HG02981 (cell line): ENCODE measurements around the gene TNFRSF18.
"Not testable (repeated sequence)": the region's sequence is repeated elsewhere in the genome, so short reads cannot be mapped to it uniquely, and the experiment has no call there.

ENCODE experiments used
- ATAC-seq: cut with Tn5 transposase; IDR thresholded peaks from one replicate; pipeline ENCODE4 v1.9.1; 2021; ENCODE audit warnings: mild to moderate bottlenecking, moderate library complexity; ENCODE audit not compliant: unreplicated experiment

Gene TNFRSF18

GRCh38 chr1:1199141-1199960 lies 7.0 kb downstream of the TNFRSF18 start:
- no peak for ATAC-seq

GRCh38 chr1:1198423-1199140 lies 7.8 kb downstream of the TNFRSF18 start:
- no peak for ATAC-seq

- no peak for ATAC-seq
Measured at GRCh38 chr1:1197551-1198422, 8.6 kb downstream of the TNFRSF18 start.

- ATAC-seq = no peak
Measured at GRCh38 chr1:1197188-1197500, 9.2 kb downstream of the TNFRSF18 start.

- no peak for ATAC-seq
Measured at GRCh38 chr1:1196431-1197187, 9.8 kb downstream of the TNFRSF18 start.

GRCh38 chr1:1195726-1196125 lies 10.7 kb downstream of the TNFRSF18 start:
- not testable (repeated sequence) for ATAC-seq

GRCh38 chr1:1194723-1195122 lies 11.7 kb downstream of the TNFRSF18 start:
- ATAC-seq = no peak

- no peak for ATAC-seq
Measured at GRCh38 chr1:1191734-1192133, 14.7 kb downstream of the TNFRSF18 start.

GRCh38 chr1:1189111-1189510 lies 17.3 kb downstream of the TNFRSF18 start:
- no peak for ATAC-seq

- ATAC-seq = no peak
Measured at GRCh38 chr1:1187938-1188337, 18.5 kb downstream of the TNFRSF18 start.

GRCh38 chr1:1185101-1185765 lies 21.2 kb downstream of the TNFRSF18 start:
- ATAC-seq = no peak

- no peak for ATAC-seq
Measured at GRCh38 chr1:1183833-1184775, 22.3 kb downstream of the TNFRSF18 start.

GRCh38 chr1:1183221-1183747 lies 23.1 kb downstream of the TNFRSF18 start:
- no peak for ATAC-seq

- ATAC-seq = no peak
Measured at GRCh38 chr1:1182491-1183220, 23.7 kb downstream of the TNFRSF18 start.

- ATAC-seq = no peak
Measured at GRCh38 chr1:1181938-1182410, 24.4 kb downstream of the TNFRSF18 start.

- ATAC-seq = no peak
Measured at GRCh38 chr1:1181129-1181937, 25.1 kb downstream of the TNFRSF18 start.
